OCI-LY1 (cell line): ENCODE data around the gene RAB15.

Experiments used
- H2AFZ ChIP-seq: fragments of 200-600 bp; sonication (generic), shearing (Covaris generic); 2 replicates; pipeline ENCODE4 v1.6.0; 2014; ENCODE audit warnings: antibody characterized with exemption, mild to moderate bottlenecking, low read length
- H3F3A ChIP-seq: fragments of 200-600 bp; sonication (generic), shearing (Covaris generic); 2 replicates; pipeline ENCODE4 v1.6.0; 2014; ENCODE audit warnings: mild to moderate bottlenecking, antibody characterized with exemption, low read length, moderate library complexity; ENCODE audit not compliant: insufficient read depth
- H3K27ac ChIP-seq: fragments of 200-600 bp; sonication (generic); 2 replicates; pipeline ENCODE4 v1.5.1; 2014; ENCODE audit warnings: low read length, mixed run types, mild to moderate bottlenecking, low read depth; ENCODE audit not compliant: poor library complexity, severe bottlenecking
- H3K27me3 ChIP-seq: fragments of 200-600 bp; sonication (generic); 2 replicates; pipeline ENCODE4 v1.6.0; 2014; ENCODE audit warnings: antibody characterized with exemption, mild to moderate bottlenecking, low read length, moderate library complexity; ENCODE audit not compliant: insufficient read depth
- H3K36me3 ChIP-seq: fragments of 200-600 bp; sonication (generic); 2 replicates; pipeline ENCODE4 v1.6.1; 2014; ENCODE audit warnings: mild to moderate bottlenecking, antibody characterized with exemption, low read length, moderate library complexity, mixed read lengths; ENCODE audit not compliant: insufficient read depth
- H3K4me1 ChIP-seq: fragments of 200-600 bp; sonication (generic); 2 replicates; pipeline ENCODE4 v1.5.1; 2014; ENCODE audit warnings: mild to moderate bottlenecking, low read length, moderate library complexity; ENCODE audit not compliant: insufficient read depth, severe bottlenecking
- H3K4me2 ChIP-seq: fragments of 200-600 bp; sonication (generic), shearing (Covaris generic); 2 replicates; pipeline ENCODE4 v1.6.1; 2014; ENCODE audit warnings: low read length
- H3K4me3 ChIP-seq: fragments of 200-600 bp; sonication (generic); 2 replicates; pipeline ENCODE4 v1.5.1; 2014; ENCODE audit warnings: low read length, low read depth, mild to moderate bottlenecking, mixed read lengths; ENCODE audit not compliant: poor library complexity, severe bottlenecking
- H3K79me2 ChIP-seq: fragments of 200-600 bp; shearing (Covaris generic); 2 replicates; pipeline ENCODE4 v1.6.1; 2016; ENCODE audit warnings: mixed run types, low read length, mixed read lengths; ENCODE audit not compliant: insufficient read depth
- H3K9ac ChIP-seq: fragments of 200-600 bp; sonication (generic), shearing (Covaris generic); 2 replicates; pipeline ENCODE4 v1.6.1; 2014; ENCODE audit warnings: mild to moderate bottlenecking, low read length, mixed read lengths
- H3K9me2 ChIP-seq: fragments of 200-600 bp; sonication (generic), shearing (Covaris generic); 2 replicates; pipeline ENCODE4 v1.6.1; 2014; ENCODE audit warnings: low read depth, mild to moderate bottlenecking, low read length, mixed read lengths
- H3K9me3 ChIP-seq: fragments of 200-600 bp; shearing (Covaris generic); 2 replicates; pipeline ENCODE4 v1.6.1; 2014; ENCODE audit warnings: low read length, mixed read lengths
- H4K20me1 ChIP-seq: fragments of 200-600 bp; sonication (generic), shearing (Covaris generic); 2 replicates; pipeline ENCODE4 v1.6.0; 2016; ENCODE audit warnings: mild to moderate bottlenecking, low read length; ENCODE audit not compliant: insufficient read depth
- EZH2 ChIP-seq: fragments of 200-600 bp; sonication (generic), shearing (Covaris generic); IDR thresholded peaks from 2 replicates; pipeline ENCODE4 v1.8.0; 2017; ENCODE audit warnings: borderline replicate concordance, mixed run types, mild to moderate bottlenecking, antibody characterized with exemption, low read length, moderate library complexity, mixed read lengths
- TF ChIP-seq, protein P1 (sequence below): fragments of 200-600 bp; sonication (generic), shearing (Covaris generic); IDR thresholded peaks from 2 replicates; pipeline ENCODE4 v1.5.1; 2017; ENCODE audit warnings: mild to moderate bottlenecking, antibody characterized with exemption, low read length, moderate library complexity, mixed read lengths

The RAB15 gene

GRCh38 chr14:64923015-64923414 is 49.1 kb downstream of the RAB15 start:
- H3K36me3 ChIP-seq, result peaks cover 58% of the 10 kb centered on the region

DNA sequence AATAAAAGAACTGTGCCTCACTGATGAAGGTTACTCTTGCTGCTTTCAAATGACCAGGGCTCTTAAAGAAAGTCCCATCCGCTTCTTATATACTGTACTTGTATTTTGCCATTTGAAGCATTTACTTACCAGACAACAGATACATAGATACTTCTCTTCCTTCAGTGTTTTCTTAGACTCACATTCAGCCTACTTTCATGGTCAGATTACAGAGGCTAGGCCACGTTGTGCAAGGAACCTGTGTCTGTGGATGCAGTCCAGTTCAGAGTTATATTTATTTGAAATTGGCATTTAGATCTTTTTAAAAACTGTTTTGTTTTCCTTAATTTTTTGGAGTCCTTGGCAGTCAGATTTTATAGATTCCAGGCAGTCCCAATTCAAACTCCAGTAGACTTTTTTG is 51.7 kb downstream of the RAB15 start:
- Histone ChIP-seq H3F3A (no peaks in the 10 kb centered on the region), H3K79me2 (peaks cover 55% of the 10 kb centered on the region), H4K20me1 (no peaks in the 10 kb centered on the region), H2AFZ (no peak overlapping the region), H3K4me1 (peaks cover 8% of the 10 kb centered on the region), H3K27me3 (no peaks in the 10 kb centered on the region), H3K9ac (no peak overlapping the region), H3K4me2 (no peak overlapping the region), H3K27ac (no peak overlapping the region), H3K4me3 (no peak overlapping the region), H3K9me3 (no peaks in the 10 kb centered on the region), H3K9me2 (no peaks in the 10 kb centered on the region), H3K36me3 (peaks cover 49% of the 10 kb centered on the region)
- TF ChIP-seq, protein P1, sequence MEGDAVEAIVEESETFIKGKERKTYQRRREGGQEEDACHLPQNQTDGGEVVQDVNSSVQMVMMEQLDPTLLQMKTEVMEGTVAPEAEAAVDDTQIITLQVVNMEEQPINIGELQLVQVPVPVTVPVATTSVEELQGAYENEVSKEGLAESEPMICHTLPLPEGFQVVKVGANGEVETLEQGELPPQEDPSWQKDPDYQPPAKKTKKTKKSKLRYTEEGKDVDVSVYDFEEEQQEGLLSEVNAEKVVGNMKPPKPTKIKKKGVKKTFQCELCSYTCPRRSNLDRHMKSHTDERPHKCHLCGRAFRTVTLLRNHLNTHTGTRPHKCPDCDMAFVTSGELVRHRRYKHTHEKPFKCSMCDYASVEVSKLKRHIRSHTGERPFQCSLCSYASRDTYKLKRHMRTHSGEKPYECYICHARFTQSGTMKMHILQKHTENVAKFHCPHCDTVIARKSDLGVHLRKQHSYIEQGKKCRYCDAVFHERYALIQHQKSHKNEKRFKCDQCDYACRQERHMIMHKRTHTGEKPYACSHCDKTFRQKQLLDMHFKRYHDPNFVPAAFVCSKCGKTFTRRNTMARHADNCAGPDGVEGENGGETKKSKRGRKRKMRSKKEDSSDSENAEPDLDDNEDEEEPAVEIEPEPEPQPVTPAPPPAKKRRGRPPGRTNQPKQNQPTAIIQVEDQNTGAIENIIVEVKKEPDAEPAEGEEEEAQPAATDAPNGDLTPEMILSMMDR, result no peak
- no peak for TF ChIP-seq EZH2

More at GRCh38 chr14:64923015-64923414, 49.1 kb downstream of the RAB15 start:
- H3K79me2 ChIP-seq, result peaks cover 34% of the 10 kb centered on the region
- no peak overlapping the region for H3K4me3 ChIP-seq
- H3K9me3 ChIP-seq, result no peaks in the 10 kb centered on the region
- peaks cover 2% of the 10 kb centered on the region for H3K4me1 ChIP-seq
- no peaks in the 10 kb centered on the region for H3F3A ChIP-seq
- no peaks in the 10 kb centered on the region for H3K27me3 ChIP-seq
- no peak overlapping the region for H3K4me2 ChIP-seq
- no peak overlapping the region for H3K27ac ChIP-seq
- TF ChIP-seq EZH2, result no peak
- TF ChIP-seq, protein P1, result no peak
- no peak overlapping the region for H2AFZ ChIP-seq
- H3K9ac ChIP-seq, result no peak overlapping the region
- no peaks in the 10 kb centered on the region for H3K9me2 ChIP-seq
- H4K20me1 ChIP-seq, result no peaks in the 10 kb centered on the region

DNA sequence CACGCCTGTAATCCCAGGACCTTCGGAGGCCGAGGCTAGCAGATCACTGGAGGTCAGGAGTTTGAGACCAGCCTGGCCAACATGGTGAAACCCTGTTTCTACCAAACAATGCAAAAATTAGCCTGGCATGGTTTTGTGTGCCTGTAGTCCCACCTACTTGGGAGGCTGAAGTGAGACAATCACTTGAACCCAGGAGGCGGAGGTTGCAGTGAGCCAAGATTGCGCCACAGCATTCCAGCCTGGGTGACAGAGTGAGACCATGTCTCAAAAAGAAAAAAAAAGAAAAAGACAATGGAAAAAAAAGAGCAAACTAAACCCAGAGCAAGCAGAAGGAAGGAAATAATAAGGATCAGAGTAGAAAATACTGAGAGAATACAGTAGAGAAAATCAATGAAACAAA is 52.5 kb downstream of the RAB15 start:
- H3F3A ChIP-seq, result no peaks in the 10 kb centered on the region
- H3K9ac ChIP-seq, result no peak overlapping the region
- H3K27ac ChIP-seq, result no peak overlapping the region
- TF ChIP-seq, protein P1, result no peak
- no peak for TF ChIP-seq EZH2
- H3K4me3 ChIP-seq, result no peak overlapping the region
- H3K27me3 ChIP-seq, result no peaks in the 10 kb centered on the region
- no peak overlapping the region for H3K4me2 ChIP-seq
- peaks cover 15% of the 10 kb centered on the region for H3K4me1 ChIP-seq
- H2AFZ ChIP-seq, result no peak overlapping the region
- no peaks in the 10 kb centered on the region for H4K20me1 ChIP-seq
- no peaks in the 10 kb centered on the region for H3K9me3 ChIP-seq
- H3K36me3 ChIP-seq, result peaks cover 44% of the 10 kb centered on the region
- peaks cover 63% of the 10 kb centered on the region for H3K79me2 ChIP-seq
- H3K9me2 ChIP-seq, result no peaks in the 10 kb centered on the region
